DND-41 (cell line): Measurements from ENCODE around the gene KEAP1.

Experiments used
- ATAC-seq: fragments of 200-7000 bp; cut with Tn5 transposase; 3 replicates; pipeline ENCODE4 v1.9.1; 2021; ENCODE audit warnings: low read depth; ENCODE audit not compliant: insufficient read depth
- DNase-seq: peaks from one replicate; pipeline ENCODE4 v3.0.0-alpha.2; 2020
- H2AFZ ChIP-seq: 2 replicates; pipeline ENCODE4 v1.6.0; 2012; ENCODE audit warnings: low read depth, low read length
- H3K27ac ChIP-seq: 2 replicates; pipeline ENCODE4 v1.5.1; 2012; ENCODE audit warnings: low read length, inconsistent platforms
- H3K27me3 ChIP-seq: fragments of 200-600 bp; sonication (generic); 2 replicates; pipeline ENCODE4 v1.6.0; 2012; ENCODE audit warnings: low read length, mild to moderate bottlenecking, inconsistent platforms; ENCODE audit not compliant: insufficient read depth, poor library complexity
- H3K36me3 ChIP-seq: 2 replicates; pipeline ENCODE4 v1.5.1; 2012; ENCODE audit warnings: low read length, inconsistent platforms; ENCODE audit not compliant: insufficient read depth
- H3K4me1 ChIP-seq: 2 replicates; pipeline ENCODE4 v1.5.1; 2012; ENCODE audit warnings: mild to moderate bottlenecking, low read length; ENCODE audit not compliant: insufficient read depth
- H3K4me2 ChIP-seq: 2 replicates; pipeline ENCODE4 v1.6.0; 2012; ENCODE audit warnings: mild to moderate bottlenecking, moderate library complexity, low read length, inconsistent platforms; ENCODE audit not compliant: insufficient read depth
- H3K4me3 ChIP-seq, 2 experiments: fragments of 200-600 bp in 1 of 2; shearing (Covaris generic) in 1 of 2; 2 replicates each; pipeline ENCODE4 v1.5.1; 2012 to 2016; ENCODE audit warnings: inconsistent platforms in 2 of 2, low read length in 2 of 2, mild to moderate bottlenecking in 2 of 2, low read depth in 1 of 2, moderate library complexity in 1 of 2
- H3K79me2 ChIP-seq: 2 replicates; pipeline ENCODE4 v1.6.0; 2012; ENCODE audit warnings: low read length, inconsistent platforms; ENCODE audit not compliant: insufficient read depth
- H3K9ac ChIP-seq: 2 replicates; pipeline ENCODE4 v1.6.0; 2012; ENCODE audit warnings: low read depth, mild to moderate bottlenecking, inconsistent platforms, low read length, moderate library complexity
- H3K9me3 ChIP-seq: 2 replicates; pipeline ENCODE4 v1.5.1; 2012; ENCODE audit warnings: low read length, moderate library complexity, mild to moderate bottlenecking, inconsistent platforms; ENCODE audit not compliant: insufficient read depth, severe bottlenecking
- H4K20me1 ChIP-seq: 2 replicates; pipeline ENCODE4 v1.6.0; 2012; ENCODE audit warnings: low read length; ENCODE audit not compliant: insufficient read depth
- CTCF ChIP-seq: IDR thresholded peaks from 2 replicates; pipeline ENCODE4 v1.5.1; 2012; ENCODE audit warnings: borderline replicate concordance, low read length, moderate library complexity, mild to moderate bottlenecking; ENCODE audit not compliant: poor library complexity, severe bottlenecking; ENCODE audit errors: extremely low read depth
- EZH2 ChIP-seq: IDR thresholded peaks from 3 replicates; pipeline ENCODE4 v1.6.1; 2012; ENCODE audit warnings: borderline replicate concordance, low read depth, mild to moderate bottlenecking, moderate library complexity, low read length, inconsistent platforms; ENCODE audit not compliant: severe bottlenecking

The KEAP1 gene

GRCh38 chr19:10544753-10545251, 41.6 kb upstream of the KEAP1 start:
- Histone ChIP-seq H3K36me3 (peaks cover 39% of the 10 kb centered on the region), H3K9ac (peak overlapping the region; percentile 98), H3K4me2 (peak overlapping the region; percentile 94), H3K4me1 (peaks cover 25% of the 10 kb centered on the region), H3K27me3 (no peaks in the 10 kb centered on the region), H3K27ac (peak overlapping the region; percentile 83), H3K9me3 (no peaks in the 10 kb centered on the region), H3K79me2 (peaks cover 49% of the 10 kb centered on the region), H2AFZ (no peak overlapping the region), H3K4me3 (peak overlapping the region; percentile 89 to 91; a peak in 3 of 4 replicates), H4K20me1 (peaks cover 8% of the 10 kb centered on the region; the same call in 1 of the 2 replicates)
- ATAC-seq: no peak
- DNase-seq: no peak
- no peak for TF ChIP-seq CTCF
- TF ChIP-seq EZH2: no peak

GRCh38 chr19:10544242-10544752, 41.1 kb upstream of the KEAP1 start:
- TF ChIP-seq EZH2 (no peak), CTCF (no peak)
- DNase-seq: no peak
- Histone ChIP-seq H3K4me2 (peak overlapping the region; percentile 94), H3K9ac (peak overlapping the region; percentile 98), H3K27me3 (no peaks in the 10 kb centered on the region), H3K36me3 (peaks cover 35% of the 10 kb centered on the region), H3K4me1 (peaks cover 25% of the 10 kb centered on the region), H2AFZ (peak overlapping the region; percentile 82), H3K9me3 (no peaks in the 10 kb centered on the region), H4K20me1 (peaks cover 8% of the 10 kb centered on the region; the same call in 1 of the 2 replicates), H3K79me2 (peaks cover 46% of the 10 kb centered on the region), H3K27ac (peak overlapping the region; percentile 83), H3K4me3 (peak overlapping the region; percentile 89 to 91)
- ATAC-seq: peak; percentile 7; the same call in 2 of the 3 replicates

GRCh38 chr19:10543420-10544241, 40.5 kb upstream of the KEAP1 start, which contains the start of gene ATG4D:
ATG4D (plus strand) TSS chr19:10543904; CDS start chr19:10544091, 187 bp downstream.
- DNase-seq (peak; percentile 89), ATAC-seq (peak; percentile 86)
- TF ChIP-seq CTCF (no peak), EZH2 (no peak)
- peaks cover 41% of the 10 kb centered on the region for H3K79me2 ChIP-seq
- H3K9me3 ChIP-seq: no peaks in the 10 kb centered on the region
- no peaks in the 10 kb centered on the region for H3K27me3 ChIP-seq
- H3K4me2 ChIP-seq: peak within 1 kb of the TSS; percentile 94
- peaks cover 8% of the 10 kb centered on the region; the same call in 1 of the 2 replicates for H4K20me1 ChIP-seq
- H2AFZ ChIP-seq: peak within 1 kb of the TSS; percentile 82
- H3K27ac ChIP-seq: peak within 1 kb of the TSS; percentile 83
- H3K9ac ChIP-seq: peak within 1 kb of the TSS; percentile 98
- peaks cover 25% of the 10 kb centered on the region for H3K4me1 ChIP-seq
- peaks cover 29% of the 10 kb centered on the region for H3K36me3 ChIP-seq
- H3K4me3 ChIP-seq: peak within 1 kb of the TSS; percentile 89 to 91
